Body of pancreas (tissue), 4 donors: ENCODE data around the gene PIP5KL1. TPM values are rescaled to one million over a fixed set of nuclear protein-coding genes. Genes with fewer than 3 reads are reported as not detected.
A peak's percentile ranks its signal among the peaks of the same experiment; 100 is the strongest.

Source experiments
- ATAC-seq: fragments of 150-250 bp; one replicate; pipeline ENCODE4 v1.9.1; 2016
- DNase-seq, 4 donors: peaks; one replicate each; pipeline ENCODE4 v3.0.0-alpha.2; 2019
- H3K27ac ChIP-seq, 4 donors: fragments of 200-600 bp; sonication (generic); 1 replicate in 3 of 4; 2 replicates in 1 of 4; pipeline versions ENCODE4 v1.5.1 to v1.6.1; 2016 to 2019; ENCODE audit warnings: mild to moderate bottlenecking in 1 of 4, mixed read lengths in 1 of 4, moderate library complexity in 1 of 4
- H3K27me3 ChIP-seq, 2 donors: fragments of 200-600 bp; sonication (generic); one replicate each; pipeline ENCODE4 v1.6.0; 2016; ENCODE audit warnings: mild to moderate bottlenecking in 1 of 2
- H3K36me3 ChIP-seq, 2 donors: fragments of 200-600 bp; sonication (generic); replicated peaks in 1 of 2; 2 replicates each; pipeline ENCODE4 v1.5.1; 2016; ENCODE audit warnings: low read depth in 2 of 2; ENCODE audit not compliant: insufficient read depth in 1 of 2
- H3K4me1 ChIP-seq: fragments of 200-600 bp; sonication (generic); one replicate; pipeline ENCODE4 v1.6.0; 2016
- H3K4me3 ChIP-seq, 2 donors: fragments of 200-600 bp; sonication (generic); 1 replicate in 1 of 2; 2 replicates in 1 of 2; pipeline ENCODE4 v1.5.1; 2016 to 2019
- H3K9me3 ChIP-seq, 3 donors: fragments of 200-600 bp; sonication (generic); 1 replicate in 2 of 3; 2 replicates in 1 of 3; pipeline ENCODE4 v1.5.1; 2016
- POLR2A ChIP-seq, 3 donors: fragments of 450-650 bp; IDR thresholded peaks; one replicate each; pipeline ENCODE4 v1.6.1; 2016; ENCODE audit warnings: antibody characterized with exemption in 3 of 3, mild to moderate bottlenecking in 2 of 3
- WGBS, 2 donors: methylation state at CpG; one replicate each; pipeline ENCODE4 v1.1.5; 2017; 5-methylcytosine and 5-hydroxymethylcytosine counted together
- intact Hi-C: fragments of 100-400 bp; cut with DNase I; formaldehyde crosslinking; loops from one replicate; pipeline ENCODE4 v1.15.1; 2023
- total RNA-seq, 2 donors: library from RNA; depleted of rRNA; stranded (reverse); fragments of >200 nt; gene quantifications; one replicate each; pipeline ENCODE4 v1.1.0, GENCODE V29; 2016
- TF ChIP-seq, protein P1 (sequence below), 7 experiments: fragments of 450-650 bp in 4 of 7; fragments of 200-600 bp in 3 of 7; sonication (generic) in 3 of 7; IDR thresholded peaks; one replicate each; pipeline ENCODE4 v1.5.1; 2016 to 2019; ENCODE audit warnings: antibody characterized with exemption in 7 of 7

PIP5KL1 gene, protein sequence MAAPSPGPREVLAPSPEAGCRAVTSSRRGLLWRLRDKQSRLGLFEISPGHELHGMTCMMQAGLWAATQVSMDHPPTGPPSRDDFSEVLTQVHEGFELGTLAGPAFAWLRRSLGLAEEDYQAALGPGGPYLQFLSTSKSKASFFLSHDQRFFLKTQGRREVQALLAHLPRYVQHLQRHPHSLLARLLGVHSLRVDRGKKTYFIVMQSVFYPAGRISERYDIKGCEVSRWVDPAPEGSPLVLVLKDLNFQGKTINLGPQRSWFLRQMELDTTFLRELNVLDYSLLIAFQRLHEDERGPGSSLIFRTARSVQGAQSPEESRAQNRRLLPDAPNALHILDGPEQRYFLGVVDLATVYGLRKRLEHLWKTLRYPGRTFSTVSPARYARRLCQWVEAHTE
- 1 to 10 TPM; 1.3 to 2.6 TPM for total RNA-seq

DNA sequence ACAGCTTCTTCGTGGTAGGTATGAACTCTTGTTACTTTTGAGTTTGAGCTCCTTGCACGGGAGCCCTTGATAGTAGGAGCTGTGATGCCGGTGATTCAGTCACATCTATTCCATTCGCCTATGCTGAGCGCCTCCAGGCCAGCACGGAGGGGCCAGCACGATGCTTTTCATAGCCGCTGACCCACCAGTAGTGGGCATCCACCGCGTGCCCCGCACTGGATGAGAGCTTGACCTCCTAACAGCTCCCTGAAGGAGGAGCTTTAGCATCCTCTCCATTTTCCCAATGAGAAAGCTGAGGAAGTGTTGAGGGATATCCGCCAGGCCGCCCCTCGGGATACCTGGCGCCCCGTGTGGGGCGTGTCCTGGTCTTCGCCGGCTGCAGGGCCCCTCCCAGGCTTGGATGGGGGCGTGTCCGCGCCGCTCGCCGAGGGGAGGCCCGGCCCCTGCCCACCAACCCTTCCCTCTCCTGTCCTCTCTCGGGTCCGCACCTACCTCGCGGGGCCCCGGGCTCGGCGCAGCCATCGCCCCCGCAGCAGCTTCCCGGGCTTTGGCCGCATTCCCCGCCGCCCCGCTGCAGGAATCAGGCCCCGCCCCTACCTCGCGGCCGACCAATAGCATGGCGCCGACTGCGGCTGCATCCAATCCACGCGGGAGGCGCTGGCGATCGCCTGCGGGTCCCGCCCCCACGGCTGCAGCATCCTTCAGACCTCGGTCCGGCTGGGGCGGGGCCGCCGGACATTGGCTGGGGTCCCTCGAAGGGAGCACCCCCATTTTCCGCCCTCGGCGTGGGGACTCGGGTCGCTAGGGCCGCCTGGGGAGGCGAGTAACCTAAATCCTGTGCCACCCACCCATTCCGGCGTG lies at the start of gene PIP5KL1:
Gene PIP5KL1 (minus strand): TSS at position 547 of the 861 bp plus-strand sequence. CDS start 25 bp downstream, at position 522.
- no peaks in the 10 kb centered on the region for H3K9me3 ChIP-seq
- ATAC-seq: peak; percentile 64
- no peak within 1 kb of the TSS for H3K4me3 ChIP-seq
- H3K27me3 ChIP-seq: no peaks in the 10 kb centered on the region
- peak in 1 of 3 donors; percentile 19 for TF ChIP-seq POLR2A (IDR thresholded peaks at IDR 0.05)
- TF ChIP-seq, protein P1, sequence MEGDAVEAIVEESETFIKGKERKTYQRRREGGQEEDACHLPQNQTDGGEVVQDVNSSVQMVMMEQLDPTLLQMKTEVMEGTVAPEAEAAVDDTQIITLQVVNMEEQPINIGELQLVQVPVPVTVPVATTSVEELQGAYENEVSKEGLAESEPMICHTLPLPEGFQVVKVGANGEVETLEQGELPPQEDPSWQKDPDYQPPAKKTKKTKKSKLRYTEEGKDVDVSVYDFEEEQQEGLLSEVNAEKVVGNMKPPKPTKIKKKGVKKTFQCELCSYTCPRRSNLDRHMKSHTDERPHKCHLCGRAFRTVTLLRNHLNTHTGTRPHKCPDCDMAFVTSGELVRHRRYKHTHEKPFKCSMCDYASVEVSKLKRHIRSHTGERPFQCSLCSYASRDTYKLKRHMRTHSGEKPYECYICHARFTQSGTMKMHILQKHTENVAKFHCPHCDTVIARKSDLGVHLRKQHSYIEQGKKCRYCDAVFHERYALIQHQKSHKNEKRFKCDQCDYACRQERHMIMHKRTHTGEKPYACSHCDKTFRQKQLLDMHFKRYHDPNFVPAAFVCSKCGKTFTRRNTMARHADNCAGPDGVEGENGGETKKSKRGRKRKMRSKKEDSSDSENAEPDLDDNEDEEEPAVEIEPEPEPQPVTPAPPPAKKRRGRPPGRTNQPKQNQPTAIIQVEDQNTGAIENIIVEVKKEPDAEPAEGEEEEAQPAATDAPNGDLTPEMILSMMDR (IDR thresholded peaks at IDR 0.05): no peak
- H3K27ac ChIP-seq: peak within 1 kb of the TSS in 1 of 4 donors; percentile 3
- H3K36me3 ChIP-seq: no peaks in the 10 kb centered on the region
- 6 to 9% methylated on average over 13 to 68 of the region's 70 CpGs for WGBS, 2 donors
- DNase-seq: peak; percentile 64 to 78 (median 76)
- H3K4me1 ChIP-seq: peaks cover 41% of the 10 kb centered on the region
- intact Hi-C loops: loop anchor here (5.0 kb wide), 1 partner anchor 193 kb away; the partner anchor contains the start of gene TOR2A

DNA sequence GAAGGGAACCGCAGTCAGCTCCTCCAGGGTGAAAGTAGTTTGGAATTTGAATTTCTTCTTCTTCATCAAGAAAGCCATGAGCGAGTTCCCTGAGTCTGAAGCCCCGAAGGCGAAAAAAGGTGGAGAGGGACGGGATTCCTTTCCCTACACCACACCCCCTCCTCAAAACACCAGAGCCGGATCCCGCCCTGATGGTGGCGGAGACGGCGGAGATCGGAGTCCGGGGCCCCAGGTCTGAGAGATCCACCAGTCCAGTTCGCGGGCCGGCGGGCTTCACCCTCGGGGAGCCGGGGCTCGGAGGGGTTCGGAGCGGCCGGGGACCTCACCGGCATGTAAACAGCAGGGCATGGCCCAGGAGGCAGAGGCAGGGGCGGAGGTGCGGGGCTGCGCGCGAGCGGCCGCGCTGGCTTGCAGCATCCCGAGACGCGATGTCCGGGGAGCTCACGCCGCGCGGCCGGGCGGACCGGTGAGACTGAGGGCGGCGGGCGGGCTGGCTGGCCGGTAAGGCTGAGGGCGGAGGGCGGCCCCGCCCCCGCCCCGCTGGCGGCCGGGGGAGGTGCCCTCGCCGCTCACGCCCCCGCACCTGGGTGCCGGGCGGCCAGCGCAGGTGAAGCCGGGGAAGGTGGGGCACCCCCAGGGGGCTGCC lies 49.6 kb upstream of the PIP5KL1 start:
- Histone ChIP-seq H3K4me3 (peak overlapping the region; percentile 66 to 76), H3K27me3 (no peaks in the 10 kb centered on the region), H3K27ac (peak overlapping the region; percentile 83 to 97 (median 93)), H3K4me1 (peaks cover 56% of the 10 kb centered on the region), H3K36me3 (no peaks in the 10 kb centered on the region), H3K9me3 (no peaks in the 10 kb centered on the region)
- TF ChIP-seq, protein P1 (IDR thresholded peaks at IDR 0.05): no peak
- peak; percentile 68 to 82 (median 81) for TF ChIP-seq POLR2A (IDR thresholded peaks at IDR 0.05)
- intact Hi-C loops: no loop called here
- DNase-seq: peak; percentile 72 to 83 (median 72)
- WGBS, 2 donors: 0% methylated on average over 21 to 49 of the region's 61 CpGs
- ATAC-seq: peak; percentile 61

DNA sequence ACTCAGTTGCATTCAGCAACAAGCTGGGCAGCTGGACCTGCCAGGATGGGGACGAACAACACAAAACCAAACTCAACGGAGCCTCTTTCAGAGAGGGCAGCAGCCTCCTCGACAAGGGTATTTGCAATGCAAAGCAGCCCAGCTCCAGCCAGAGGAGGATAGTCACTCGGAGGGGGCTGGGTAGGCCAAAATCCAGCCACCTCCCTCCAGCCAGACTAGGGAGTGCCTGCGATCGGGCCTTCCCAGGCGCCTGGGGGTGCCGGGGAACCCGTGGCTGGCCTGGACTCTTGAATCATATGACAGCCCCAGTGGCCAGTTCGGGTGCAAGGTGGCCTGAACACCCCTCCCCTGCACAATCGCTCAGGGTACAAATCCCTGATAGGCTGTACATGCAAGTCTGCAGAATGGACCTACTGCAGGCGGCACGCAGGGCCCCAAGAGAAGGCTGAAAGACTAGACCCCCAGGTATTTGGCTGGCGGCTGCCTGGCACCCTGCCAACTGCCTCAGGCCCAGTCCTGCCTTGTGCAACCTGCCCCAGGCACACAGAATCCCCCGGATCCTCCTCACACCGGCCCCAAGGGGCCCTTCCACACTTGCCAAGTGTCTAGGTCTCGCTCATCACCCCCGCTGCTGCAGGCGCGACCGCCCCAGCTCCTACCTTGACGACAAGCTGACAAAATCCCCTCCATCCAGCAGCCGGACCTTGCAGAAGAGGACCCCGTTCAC lies 48.9 kb upstream of the PIP5KL1 start:
- DNase-seq (peak in 3 of 4 donors; percentile 64 to 68 (median 64)), ATAC-seq (no peak)
- Histone ChIP-seq H3K9me3 (no peaks in the 10 kb centered on the region), H3K27me3 (no peaks in the 10 kb centered on the region), H3K4me1 (peaks cover 63% of the 10 kb centered on the region), H3K4me3 (peak overlapping the region; percentile 66 to 76), H3K27ac (peak overlapping the region; percentile 83 to 97 (median 93)), H3K36me3 (no peaks in the 10 kb centered on the region)
- TF ChIP-seq, protein P1 (IDR thresholded peaks at IDR 0.05): peak in 1 of 7 experiments; percentile 10
- TF ChIP-seq POLR2A (IDR thresholded peaks at IDR 0.05): peak in 1 of 3 donors; percentile 27
- WGBS, 2 donors: 0 to 2% methylated on average over 12 to 24 of the region's 24 CpGs
- intact Hi-C loops: no loop called here

DNA sequence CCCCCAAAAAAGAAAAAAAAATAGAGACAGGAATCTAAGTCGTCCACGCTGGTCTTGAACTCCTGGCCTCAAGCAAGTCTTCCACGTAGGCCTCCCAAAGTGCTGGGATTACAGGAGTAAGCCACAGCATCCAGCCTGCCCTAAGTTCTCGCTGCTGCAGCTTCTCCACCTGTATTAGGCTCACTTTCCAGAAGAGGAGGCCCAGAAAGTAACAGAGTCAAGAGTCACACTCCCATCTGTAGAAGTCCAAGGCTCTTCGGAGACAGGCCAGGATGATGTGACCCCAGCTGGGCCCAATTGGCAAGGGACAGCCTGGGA lies 48.4 kb upstream of the PIP5KL1 start:
- intact Hi-C loops: no loop called here
- TF ChIP-seq, protein P1 (IDR thresholded peaks at IDR 0.05): no peak
- TF ChIP-seq POLR2A (IDR thresholded peaks at IDR 0.05): no peak

More for the DNA sequence above, 48.4 kb upstream of the PIP5KL1 start:
- DNase-seq (no peak), ATAC-seq (no peak)
- Histone ChIP-seq H3K27ac (peak overlapping the region; percentile 83 to 97 (median 93)), H3K4me3 (peak overlapping the region; percentile 66 to 76), H3K4me1 (peaks cover 68% of the 10 kb centered on the region), H3K27me3 (no peaks in the 10 kb centered on the region), H3K9me3 (no peaks in the 10 kb centered on the region), H3K36me3 (no peaks in the 10 kb centered on the region)
- WGBS, 2 donors: 12 to 21% methylated on average over 5 of the region's 5 CpGs
